ENCODE results near the gene ZBTB1. TPM values are rescaled to one million over a fixed set of nuclear protein-coding genes. Genes with fewer than 3 reads are reported as not detected.
"Not testable (repeated sequence)": the region's sequence is repeated elsewhere in the genome, so short reads cannot be mapped to it uniquely, and the experiment has no call there.

ZBTB1 gene
- total RNA-seq, 4 donors from 2014 or later = 33.4 to 129 (median 59.8) TPM

DNA sequence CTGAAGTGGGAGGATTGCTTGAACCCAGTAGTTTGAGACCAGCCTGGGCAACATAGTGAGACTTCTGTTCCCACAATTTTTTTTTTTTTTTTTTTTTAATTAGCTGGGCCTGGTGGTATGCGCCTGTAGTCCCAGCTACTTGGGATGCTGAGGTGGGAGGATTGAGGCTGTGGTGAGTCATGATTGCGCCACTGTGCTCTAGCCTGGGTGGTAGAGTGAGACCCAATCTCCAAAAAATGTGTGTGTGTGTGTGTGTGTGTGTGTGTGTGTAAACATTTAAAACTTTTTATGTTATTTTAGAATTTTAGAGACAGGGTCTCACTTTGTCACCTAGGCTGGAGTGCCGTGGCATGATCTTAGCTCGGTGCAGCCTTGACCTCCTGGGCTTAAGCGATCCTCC is 52.0 kb downstream of the ZBTB1 start:
- no peak for DNase-seq (ENCODE audit: low spot score in 2 of 2)
- Histone ChIP-seq H3K36me3 (no peaks in the 10 kb centered on the region), H3K27ac (no peak overlapping the region), H3K4me1 (no peaks in the 10 kb centered on the region), H3K9me3 (no peaks in the 10 kb centered on the region), H3K27me3 (no peaks in the 10 kb centered on the region), H3K4me3 (no peak overlapping the region)
- WGBS = 89% methylated on average over 5 of the region's 5 CpGs
- TF ChIP-seq POLR2AphosphoS5 (IDR thresholded peaks at IDR 0.05) (no peak), CTCF (IDR thresholded peaks at IDR 0.05) (no peak), POLR2A (IDR thresholded peaks at IDR 0.05) (no peak), EP300 (IDR thresholded peaks at IDR 0.05) (no peak)

DNA sequence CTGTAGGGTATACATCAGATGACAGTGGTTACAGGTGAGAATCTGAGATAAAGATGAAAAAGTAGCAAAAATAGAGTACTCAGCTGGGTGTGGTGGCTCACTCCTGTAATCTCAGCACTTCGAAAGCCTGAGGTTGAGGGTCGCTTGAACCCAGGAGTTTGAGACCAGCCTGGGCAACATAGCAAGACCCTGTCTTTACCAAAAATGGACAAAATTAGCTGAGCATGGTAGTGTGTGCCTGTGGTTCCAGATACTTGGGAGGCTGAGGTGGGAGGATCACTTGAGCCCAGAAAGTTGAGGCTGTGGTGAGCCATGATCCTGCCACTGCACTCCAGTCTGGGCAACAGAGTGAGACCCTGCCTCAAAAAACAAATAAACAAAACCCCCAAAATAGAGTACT is 53.6 kb downstream of the ZBTB1 start:
- not testable (repeated sequence) for H3K4me1 ChIP-seq; H3K4me3 ChIP-seq; H3K27me3 ChIP-seq; DNase-seq (ENCODE audit: low spot score in 2 of 2); H3K9me3 ChIP-seq; H3K27ac ChIP-seq; H3K36me3 ChIP-seq
- WGBS = 100% methylated on average over 2 of the region's 2 CpGs

GRCh38 chr14:64561631-64562030 is 57.1 kb downstream of the ZBTB1 start:
- no peak overlapping the region for H3K4me3 ChIP-seq
- TF ChIP-seq POLR2A (IDR thresholded peaks at IDR 0.05) (no peak), POLR2AphosphoS5 (IDR thresholded peaks at IDR 0.05) (no peak), EP300 (IDR thresholded peaks at IDR 0.05) (no peak), CTCF (IDR thresholded peaks at IDR 0.05) (no peak)
- WGBS = 72% methylated on average over 2 of the region's 2 CpGs
- DNase-seq (ENCODE audit: low spot score in 2 of 2) = no peak
- H3K36me3 ChIP-seq = no peaks in the 10 kb centered on the region
- H3K4me1 ChIP-seq = peaks cover 6% of the 10 kb centered on the region
- H3K27me3 ChIP-seq = no peaks in the 10 kb centered on the region
- H3K9me3 ChIP-seq = no peaks in the 10 kb centered on the region
- H3K27ac ChIP-seq = no peak overlapping the region

GRCh38 chr14:64562436-64562835 is 57.9 kb downstream of the ZBTB1 start:
- no peak overlapping the region for H3K27ac ChIP-seq
- no peaks in the 10 kb centered on the region for H3K9me3 ChIP-seq
- DNase-seq (ENCODE audit: low spot score in 2 of 2) = no peak
- H3K4me1 ChIP-seq = peaks cover 13% of the 10 kb centered on the region
- no peaks in the 10 kb centered on the region for H3K27me3 ChIP-seq
- H3K4me3 ChIP-seq = no peak overlapping the region
- TF ChIP-seq CTCF (IDR thresholded peaks at IDR 0.05) = no peak
- no peak for TF ChIP-seq POLR2AphosphoS5 (IDR thresholded peaks at IDR 0.05)
- TF ChIP-seq EP300 (IDR thresholded peaks at IDR 0.05) = no peak
- no peaks in the 10 kb centered on the region for H3K36me3 ChIP-seq

DNA sequence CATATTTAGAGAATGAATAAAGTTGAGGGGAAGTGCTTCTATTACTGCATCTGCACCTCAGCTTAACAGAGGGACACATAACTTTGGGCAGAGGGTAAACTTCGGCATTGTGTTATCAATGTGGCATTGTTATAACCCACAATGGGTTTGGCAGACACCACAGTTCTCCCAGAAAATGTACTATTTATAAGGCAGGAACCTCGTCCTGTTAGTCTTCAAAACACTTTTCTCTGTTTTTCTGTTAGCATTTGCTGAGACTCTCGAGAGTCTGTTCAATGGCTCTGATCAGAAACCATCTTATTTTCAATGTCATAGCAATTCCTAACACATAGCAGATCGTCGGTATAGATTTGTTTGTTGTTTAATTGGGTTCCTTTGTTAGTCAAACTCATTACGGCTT is 59.1 kb downstream of the ZBTB1 start:
- WGBS = 80% methylated on average over 6 of the region's 6 CpGs
- no peak overlapping the region for H3K27ac ChIP-seq

More for the DNA sequence above, 59.1 kb downstream of the ZBTB1 start:
- Histone ChIP-seq H3K9me3 (no peaks in the 10 kb centered on the region), H3K4me1 (peaks cover 23% of the 10 kb centered on the region), H3K4me3 (no peak overlapping the region), H3K36me3 (no peaks in the 10 kb centered on the region), H3K27me3 (no peaks in the 10 kb centered on the region)
- DNase-seq (ENCODE audit: low spot score in 2 of 2) = no peak
- no peak for TF ChIP-seq CTCF (IDR thresholded peaks at IDR 0.05)
- no peak for TF ChIP-seq POLR2A (IDR thresholded peaks at IDR 0.05)
- no peak for TF ChIP-seq POLR2AphosphoS5 (IDR thresholded peaks at IDR 0.05)
- TF ChIP-seq EP300 (IDR thresholded peaks at IDR 0.05) = no peak

Measured in suprapubic skin (tissue), 4 donors.